Endothelial cell of umbilical vein (primary cell): ENCODE data around the gene HARS2. TPM values are rescaled to one million over a fixed set of nuclear protein-coding genes. Genes with fewer than 3 reads are reported as not detected.

Experiments used
- BruUV-seq: library from RNA; stranded (reverse); fragments of 400-500 nt; replicated peaks from 2 replicates; lab custom pipeline; 2021; lab: Mats Ljungman, UMichigan
- CTCF ChIA-PET: fragments of 300-600, 350-600 bp; sonication (Branson Sonifier 250); formaldehyde crosslinking; loops from one replicate; lab custom pipeline; 2021; ENCODE audit warnings: antibody characterized with exemption, inconsistent platforms; lab: Charles Lee
- POLR2A ChIA-PET: fragments of 300-600, 350-600 bp; sonication (Branson Sonifier 250); formaldehyde crosslinking; loops from one replicate; lab custom pipeline; 2021; ENCODE audit warnings: antibody characterized with exemption, inconsistent platforms; lab: Charles Lee
- DNase-seq: peaks from one replicate; pipeline ENCODE4 v3.0.0-alpha.2; 2011; ENCODE audit warnings: low read depth, low spot score
- FAIRE-seq: peaks from 2 replicates; lab custom pipeline; 2011; peaks lifted over from hg19 to GRCh38; lab: Jason Lieb, UNC
- H2AFZ ChIP-seq: 2 replicates; pipeline ENCODE4 v1.6.0; 2012; ENCODE audit warnings: low read depth, low read length, control low read depth, inconsistent platforms
- H3K27ac ChIP-seq: 2 replicates; pipeline ENCODE4 v1.5.1; 2011; ENCODE audit warnings: low read depth, mild to moderate bottlenecking, control low read depth, low read length, moderate library complexity; ENCODE audit not compliant: insufficient read depth
- H3K27me3 ChIP-seq, 2 experiments: 2 replicates each; pipeline versions ENCODE4 v1.6.0 to v1.6.1; 2011; ENCODE audit warnings: low read length in 2 of 2, mixed read lengths in 1 of 2; ENCODE audit not compliant: control insufficient read depth in 2 of 2, insufficient read depth in 2 of 2
- H3K36me3 ChIP-seq, 2 experiments: 2 replicates in 1 of 2; 3 replicates in 1 of 2; pipeline ENCODE4 v1.5.1; 2011; ENCODE audit warnings: low read length in 2 of 2, mild to moderate bottlenecking in 1 of 2, moderate library complexity in 1 of 2; ENCODE audit not compliant: control insufficient read depth in 2 of 2, insufficient read depth in 2 of 2; ENCODE audit errors: extremely low read depth in 1 of 2
- H3K4me1 ChIP-seq: 3 replicates; pipeline ENCODE4 v1.5.1; 2011; ENCODE audit warnings: mild to moderate bottlenecking, low read length; ENCODE audit not compliant: control insufficient read depth, insufficient read depth; ENCODE audit errors: extremely low read depth
- H3K4me2 ChIP-seq: 2 replicates; pipeline ENCODE4 v1.6.1; 2011; ENCODE audit warnings: low read length, control low read depth, mixed read lengths; ENCODE audit not compliant: insufficient read depth
- H3K4me3 ChIP-seq, 3 experiments: fragments of 200-600 bp in 1 of 3; sonication (generic), shearing (Covaris generic) in 1 of 3; replicated peaks in 1 of 3; 2 replicates each; pipeline ENCODE4 v1.5.1; 2011 to 2016; ENCODE audit warnings: control low read depth in 3 of 3, low read length in 3 of 3, mild to moderate bottlenecking in 2 of 3, inconsistent platforms in 1 of 3, low read depth in 1 of 3, moderate library complexity in 1 of 3; ENCODE audit not compliant: insufficient read depth in 1 of 3
- H3K79me2 ChIP-seq: 2 replicates; pipeline ENCODE4 v1.6.0; 2012; ENCODE audit warnings: low read length, inconsistent platforms; ENCODE audit not compliant: control insufficient read depth, insufficient read depth
- H3K9ac ChIP-seq: replicated peaks from 2 replicates; pipeline ENCODE3; 2011; ENCODE audit warnings: low read length, control low read depth; ENCODE audit not compliant: insufficient read depth; ENCODE audit errors: extremely low read depth
- H3K9me1 ChIP-seq: replicated peaks from 3 replicates; pipeline ENCODE4 v1.6.0; 2011; ENCODE audit warnings: mild to moderate bottlenecking, low read length; ENCODE audit not compliant: control insufficient read depth, insufficient read depth; ENCODE audit errors: extremely low read depth
- H3K9me3 ChIP-seq: replicated peaks from 2 replicates; pipeline ENCODE4 v1.5.1; 2012; ENCODE audit warnings: low read length, inconsistent platforms; ENCODE audit not compliant: control insufficient read depth, insufficient read depth
- H4K20me1 ChIP-seq: replicated peaks from 2 replicates; pipeline ENCODE3; 2011; ENCODE audit warnings: mild to moderate bottlenecking, low read length; ENCODE audit not compliant: control insufficient read depth, insufficient read depth; ENCODE audit errors: extremely low read depth
- CTCF ChIP-seq, 2 donors: IDR thresholded peaks; 1 replicate in 1 of 2; 2 replicates in 1 of 2; pipeline ENCODE4 v1.5.1; 2011; ENCODE audit warnings: low read length in 2 of 2, mild to moderate bottlenecking in 2 of 2, moderate library complexity in 2 of 2, control low read depth in 1 of 2, inconsistent platforms in 1 of 2, low read depth in 1 of 2; ENCODE audit not compliant: insufficient read depth in 1 of 2; ENCODE audit errors: extremely low read depth in 1 of 2
- EZH2 ChIP-seq: IDR thresholded peaks from 2 replicates; pipeline ENCODE4 v1.6.1; 2012; ENCODE audit warnings: borderline replicate concordance, low read depth, mild to moderate bottlenecking, moderate library complexity, low read length, inconsistent platforms; ENCODE audit not compliant: severe bottlenecking
- FOS ChIP-seq: IDR thresholded peaks from 2 replicates; pipeline ENCODE4 v1.6.1; 2011; ENCODE audit warnings: mild to moderate bottlenecking, low read length, moderate library complexity, borderline replicate concordance; ENCODE audit not compliant: insufficient read depth
- GATA2 ChIP-seq: IDR thresholded peaks from 2 replicates; pipeline ENCODE4 v1.7.0; 2011; ENCODE audit warnings: low read depth, mild to moderate bottlenecking, moderate library complexity, mixed read lengths, low read length; ENCODE audit not compliant: insufficient read length, insufficient read depth
- JUN ChIP-seq: IDR thresholded peaks from 2 replicates; pipeline ENCODE4 v1.6.1; 2011; ENCODE audit warnings: borderline replicate concordance, low read depth; ENCODE audit not compliant: insufficient read length, insufficient read depth
- MAX ChIP-seq: IDR thresholded peaks from 2 replicates; pipeline ENCODE4 v1.6.1; 2011; ENCODE audit not compliant: insufficient read depth, insufficient read length
- MYC ChIP-seq: IDR thresholded peaks from one replicate; pipeline ENCODE4 v1.6.1; 2011; ENCODE audit warnings: mild to moderate bottlenecking, low read depth, low read length
- POLR2A ChIP-seq: IDR thresholded peaks from 2 replicates; pipeline ENCODE4 v1.6.1; 2012; ENCODE audit warnings: low read depth, mild to moderate bottlenecking, control low read depth, low read length
- POLR2AphosphoS5 ChIP-seq: IDR thresholded peaks from 2 replicates; pipeline ENCODE4 v1.6.1; 2012; ENCODE audit warnings: low read depth, mild to moderate bottlenecking, control low read depth, low read length, moderate library complexity; ENCODE audit not compliant: insufficient read depth
- dilution Hi-C: fragments of 300-500 bp; cut with MboI; formaldehyde crosslinking; loops from one replicate; pipeline ENCODE4 v1.15.0; 2019; ENCODE audit warnings: low sequenced_read_pairs; ENCODE audit not compliant: extremely low pct_ligation_motif_present
- intact Hi-C: fragments of 100-400 bp; cut with micrococcal nuclease; formaldehyde crosslinking; loops from one replicate; pipeline ENCODE4 v1.10.0; 2022
- polyA plus RNA-seq, 4 experiments: library from polyadenylated mRNA; depleted of rRNA in 3 of 4; stranded (reverse) in 3 of 4; unstranded in 1 of 4; fragments of >200 nt; gene quantifications; 2 replicates each; pipeline versions ENCODE4 v1.2.1 to v1.2.3, GENCODE V29; 2011 to 2012; ENCODE audit warnings: missing spikeins in 1 of 4
- total RNA-seq: library from RNA; stranded (reverse); gene quantifications from 2 replicates; pipeline ENCODE4 v1.2.3, GENCODE V29; 2021

HARS2 gene
- total and polyA plus RNA-seq, 2 donors (not counting 3 experiments of a cell fraction or from before 2014, with no cell fraction given), result 23.6 to 31.7 TPM

GRCh38 chr5:140664030-140664358 is 27.3 kb upstream of the HARS2 start:
- no peak for FAIRE-seq
- BruUV-seq, result no TSS peak
- Histone ChIP-seq H3K9me3 (no peaks in the 10 kb centered on the region), H3K9ac (no peak overlapping the region), H3K4me1 (peaks cover 3% of the 10 kb centered on the region), H3K27ac (peak overlapping the region; percentile 73), H3K79me2 (peaks cover 23% of the 10 kb centered on the region), H3K36me3 (peaks cover 16 to 33% of the 10 kb centered on the region in 2 experiments), H2AFZ (no peak overlapping the region), H3K4me3 (peak overlapping the region in 2 of 3 experiments; percentile 73 to 93), H3K27me3 (no peaks in the 10 kb centered on the region), H3K9me1 (no peaks in the 10 kb centered on the region), H3K4me2 (peak overlapping the region; percentile 86), H4K20me1 (no peaks in the 10 kb centered on the region)
- intact Hi-C loops (loop anchor here (1.0 to 2.0 kb wide), 5 partner anchors 17 to 263 kb away; partner anchors contain the start of genes ANKHD1, HARS1, HARS2 and IK), dilution Hi-C loops (no loop called here)
- DNase-seq, result no peak
- TF ChIP-seq JUN (no peak), FOS (no peak), MYC (no peak), EZH2 (no peak), CTCF (IDR thresholded peaks at IDR 0.05; ENCODE audit: extremely low read depth in 1 of 2, insufficient read depth in 1 of 2, low read depth in 1 of 2, low read length in 2 of 2) (no peak), POLR2A (no peak), GATA2 (no peak), MAX (no peak), POLR2AphosphoS5 (no peak)
- ChIA-PET CTCF (interaction anchor here (0.6 to 2.2 kb wide), 7 partner anchors 27 to 291 kb away, joined by 3 to 6 read pairs (median 3); partner anchors contain the start of genes EIF4EBP3, HARS1 and HARS2), POLR2A (interaction anchor here (0.8 to 1.8 kb wide), 2 partner anchors 11 to 16 kb away, joined by 3 to 5 read pairs; partner anchors contain the start of genes IK and NDUFA2)
